WTC11 (cell line): Measurements from ENCODE around the gene ZNF394. TPM values are rescaled to one million over a fixed set of nuclear protein-coding genes. Genes with fewer than 3 reads are reported as not detected.

Source experiments
- ATAC-seq: fragments of 200-7000 bp; cut with Tn5 transposase; 2 replicates; pipeline ENCODE4 v1.10.0; 2021; ENCODE audit warnings: mild to moderate bottlenecking, moderate library complexity
- CTCF ChIA-PET: fragments of 300-600 bp; sonication (Branson Sonifier 250); formaldehyde crosslinking; loops from one replicate; lab custom pipeline; 2021; ENCODE audit warnings: antibody characterized with exemption; lab: Charles Lee
- POLR2A ChIA-PET: fragments of 350-600 bp; sonication (Branson Sonifier 250); formaldehyde crosslinking; loops from one replicate; lab custom pipeline; 2021; ENCODE audit warnings: antibody characterized with exemption; lab: Charles Lee
- DNase-seq: peaks from one replicate; pipeline ENCODE4 v3.0.0; 2021; ENCODE audit warnings: low spot score
- H3K27ac Mint-ChIP-seq: 2 replicates; pipeline ENCODE4 v1.8.0; 2021; ENCODE audit warnings: mixed read lengths
- H3K27me3 Mint-ChIP-seq: 2 replicates; pipeline ENCODE4 v1.8.0; 2021; ENCODE audit warnings: low read depth, mild to moderate bottlenecking, moderate library complexity, mixed read lengths
- H3K36me3 Mint-ChIP-seq: 2 replicates; pipeline ENCODE4 v1.8.0; 2021; ENCODE audit warnings: mixed read lengths
- H3K4me1 Mint-ChIP-seq: 2 replicates; pipeline ENCODE4 v1.8.0; 2022; ENCODE audit warnings: mixed read lengths
- H3K4me3 Mint-ChIP-seq: 2 replicates; pipeline ENCODE4 v1.8.0; 2021; ENCODE audit warnings: mild to moderate bottlenecking, moderate library complexity, mixed read lengths
- H3K9me3 Mint-ChIP-seq: 2 replicates; pipeline ENCODE4 v1.8.0; 2021; ENCODE audit warnings: mixed read lengths
- ARID4B ChIP-seq: sonication (generic); formaldehyde crosslinking; IDR thresholded peaks from 2 replicates; pipeline ENCODE4 v1.8.0; 2023; ENCODE audit warnings: missing genetic modification reagents, mild to moderate bottlenecking, borderline replicate concordance
- ATF3 ChIP-seq: sonication (generic); formaldehyde crosslinking; conservative IDR thresholded peaks from 2 replicates; pipeline ENCODE4 v1.8.1; 2022; ENCODE audit warnings: mild to moderate bottlenecking, missing genetic modification reagents
- CDX4 ChIP-seq: fragments of 250-450 bp; sonication (Bioruptor Pico); IDR thresholded peaks from 2 replicates; pipeline ENCODE4 v1.9.0; 2021; ENCODE audit warnings: moderate library complexity, mild to moderate bottlenecking, inconsistent platforms, borderline replicate concordance
- E2F4 ChIP-seq: sonication (generic); formaldehyde crosslinking; IDR thresholded peaks from 2 replicates; pipeline ENCODE4 v1.8.1; 2022; ENCODE audit warnings: low read depth, mild to moderate bottlenecking, moderate library complexity, missing genetic modification reagents, borderline replicate concordance
- ERG ChIP-seq: fragments of 250-450 bp; sonication (Bioruptor Pico); IDR thresholded peaks from 2 replicates; pipeline ENCODE4 v1.8.0; 2021; ENCODE audit warnings: mild to moderate bottlenecking
- ETV6 ChIP-seq: sonication (generic); formaldehyde crosslinking; IDR thresholded peaks from 2 replicates; pipeline ENCODE4 v1.8.1; 2022; ENCODE audit warnings: mild to moderate bottlenecking, missing genetic modification reagents
- HMGA2 ChIP-seq: fragments of 250-450 bp; sonication (Bioruptor Pico); IDR thresholded peaks from 2 replicates; pipeline ENCODE4 v1.4.0; 2021; ENCODE audit warnings: mild to moderate bottlenecking, moderate library complexity
- KAT7 ChIP-seq: sonication (generic); formaldehyde crosslinking; IDR thresholded peaks from 2 replicates; pipeline ENCODE4 v1.8.1; 2023; ENCODE audit warnings: missing genetic modification reagents, mild to moderate bottlenecking, borderline replicate concordance
- MAX ChIP-seq: sonication (generic); formaldehyde crosslinking; IDR thresholded peaks from 2 replicates; pipeline ENCODE4 v1.8.0; 2022; ENCODE audit warnings: mild to moderate bottlenecking, missing genetic modification reagents
- MXD4 ChIP-seq: fragments of 250-450 bp; sonication (Bioruptor Pico); IDR thresholded peaks from 2 replicates; pipeline ENCODE4 v1.8.0; 2021; ENCODE audit warnings: mild to moderate bottlenecking, moderate library complexity, borderline replicate concordance
- OVOL2 ChIP-seq: fragments of 250-450 bp; sonication (Bioruptor Pico); IDR thresholded peaks from 2 replicates; pipeline ENCODE4 v1.9.0; 2021; ENCODE audit warnings: mild to moderate bottlenecking, borderline replicate concordance
- PRRX2 ChIP-seq: fragments of 250-450 bp; sonication (Bioruptor Pico); IDR thresholded peaks from 2 replicates; pipeline ENCODE4 v1.8.0; 2021; ENCODE audit warnings: mild to moderate bottlenecking
- TCF7 ChIP-seq: sonication (generic); formaldehyde crosslinking; IDR thresholded peaks from 2 replicates; pipeline ENCODE4 v1.8.0; 2022; ENCODE audit warnings: mild to moderate bottlenecking, low read depth, missing genetic modification reagents, moderate library complexity
- ZNF219 ChIP-seq: sonication (generic); formaldehyde crosslinking; IDR thresholded peaks from 2 replicates; pipeline ENCODE4 v1.8.0; 2023; ENCODE audit warnings: missing genetic modification reagents, mild to moderate bottlenecking, borderline replicate concordance
- ZNF416 ChIP-seq: fragments of 250-450 bp; sonication (Bioruptor Pico); IDR thresholded peaks from 2 replicates; pipeline ENCODE4 v1.9.0; 2021; ENCODE audit warnings: mild to moderate bottlenecking, inconsistent platforms
- ZNF512 ChIP-seq: sonication (generic); formaldehyde crosslinking; IDR thresholded peaks from 2 replicates; pipeline ENCODE4 v1.8.1; 2022; ENCODE audit warnings: missing genetic modification reagents, borderline replicate concordance
- total RNA-seq: library from RNA; stranded (reverse); gene quantifications from 3 replicates; pipeline ENCODE4 v1.2.3, GENCODE V29; 2021
- TF ChIP-seq, protein P1 (sequence below): sonication (generic); formaldehyde crosslinking; IDR thresholded peaks from 2 replicates; pipeline ENCODE4 v1.8.0; 2022; ENCODE audit warnings: mild to moderate bottlenecking, missing genetic modification reagents
- TF ChIP-seq, protein P2 (sequence below): fragments of 250-450 bp; sonication (Bioruptor Pico); IDR thresholded peaks from 2 replicates; pipeline ENCODE4 v2.1.2; 2022; ENCODE audit warnings: mild to moderate bottlenecking, moderate library complexity

The ZNF394 gene
- total RNA-seq, 1 experiment from 2014 or later: 24.0 TPM

DNA sequence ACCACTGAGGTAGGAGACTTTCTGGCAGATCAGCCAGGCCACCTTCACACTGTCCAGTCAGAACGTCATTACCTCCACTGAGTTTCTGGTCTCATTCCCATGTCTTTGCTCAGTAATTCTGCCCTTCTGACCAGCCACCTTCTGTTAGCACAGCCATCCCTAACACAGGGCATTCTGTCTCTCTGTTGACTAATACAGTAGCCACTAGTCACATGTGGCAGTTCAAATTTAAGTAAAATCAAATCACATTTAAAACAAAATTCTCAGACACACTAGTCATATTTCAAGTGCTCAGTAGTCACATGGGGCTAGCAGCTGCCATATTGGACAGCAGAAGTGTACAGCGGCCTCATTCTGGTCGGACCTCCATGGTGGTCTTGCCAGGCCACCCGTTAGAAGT lies 54.0 kb downstream of the ZNF394 start:
- H3K27ac Mint-ChIP-seq: no peak overlapping the region
- H3K4me1 Mint-ChIP-seq: peaks cover 10% of the 10 kb centered on the region
- ChIA-PET CTCF (interaction anchor here (0.6 to 1.0 kb wide), 2 partner anchors 23 to 45 kb away, joined by 3 to 4 read pairs; no protein-coding TSS in a partner anchor), POLR2A (interaction anchor here (0.6 kb wide), 1 partner anchor 10 kb away, joined by 5 read pairs; no protein-coding TSS in a partner anchor)
- H3K9me3 Mint-ChIP-seq: no peaks in the 10 kb centered on the region
- peaks cover 61% of the 10 kb centered on the region for H3K36me3 Mint-ChIP-seq
- ATAC-seq (no peak), DNase-seq (no peak)
- H3K4me3 Mint-ChIP-seq: no peak overlapping the region
- no peak for TF ChIP-seq HMGA2 (CRISPR knock-in tag)
- no peak for TF ChIP-seq ZNF416 (CRISPR knock-in tag)
- no peak for TF ChIP-seq MAX (CRISPR knock-in tag)
- TF ChIP-seq, protein P1, sequence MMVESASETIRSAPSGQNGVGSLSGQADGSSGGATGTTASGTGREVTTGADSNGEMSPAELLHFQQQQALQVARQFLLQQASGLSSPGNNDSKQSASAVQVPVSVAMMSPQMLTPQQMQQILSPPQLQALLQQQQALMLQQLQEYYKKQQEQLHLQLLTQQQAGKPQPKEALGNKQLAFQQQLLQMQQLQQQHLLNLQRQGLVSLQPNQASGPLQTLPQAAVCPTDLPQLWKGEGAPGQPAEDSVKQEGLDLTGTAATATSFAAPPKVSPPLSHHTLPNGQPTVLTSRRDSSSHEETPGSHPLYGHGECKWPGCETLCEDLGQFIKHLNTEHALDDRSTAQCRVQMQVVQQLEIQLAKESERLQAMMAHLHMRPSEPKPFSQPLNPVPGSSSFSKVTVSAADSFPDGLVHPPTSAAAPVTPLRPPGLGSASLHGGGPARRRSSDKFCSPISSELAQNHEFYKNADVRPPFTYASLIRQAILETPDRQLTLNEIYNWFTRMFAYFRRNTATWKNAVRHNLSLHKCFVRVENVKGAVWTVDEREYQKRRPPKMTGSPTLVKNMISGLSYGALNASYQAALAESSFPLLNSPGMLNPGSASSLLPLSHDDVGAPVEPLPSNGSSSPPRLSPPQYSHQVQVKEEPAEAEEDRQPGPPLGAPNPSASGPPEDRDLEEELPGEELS (CRISPR knock-in tag): no peak
- no peak for TF ChIP-seq KAT7 (CRISPR knock-in tag)
- TF ChIP-seq, protein P2, sequence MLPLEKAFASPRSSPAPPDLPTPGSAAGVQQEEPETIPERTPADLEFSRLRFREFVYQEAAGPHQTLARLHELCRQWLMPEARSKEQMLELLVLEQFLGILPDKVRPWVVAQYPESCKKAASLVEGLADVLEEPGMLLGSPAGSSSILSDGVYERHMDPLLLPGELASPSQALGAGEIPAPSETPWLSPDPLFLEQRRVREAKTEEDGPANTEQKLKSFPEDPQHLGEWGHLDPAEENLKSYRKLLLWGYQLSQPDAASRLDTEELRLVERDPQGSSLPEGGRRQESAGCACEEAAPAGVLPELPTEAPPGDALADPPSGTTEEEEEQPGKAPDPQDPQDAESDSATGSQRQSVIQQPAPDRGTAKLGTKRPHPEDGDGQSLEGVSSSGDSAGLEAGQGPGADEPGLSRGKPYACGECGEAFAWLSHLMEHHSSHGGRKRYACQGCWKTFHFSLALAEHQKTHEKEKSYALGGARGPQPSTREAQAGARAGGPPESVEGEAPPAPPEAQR: no peak
- TF ChIP-seq ERG (CRISPR knock-in tag): no peak
- TF ChIP-seq PRRX2 (CRISPR knock-in tag): no peak
- TF ChIP-seq ARID4B: no peak
- TF ChIP-seq ATF3 (CRISPR knock-in tag): no peak
- no peak for TF ChIP-seq TCF7 (CRISPR knock-in tag)
- TF ChIP-seq MXD4 (CRISPR knock-in tag): no peak
- TF ChIP-seq ZNF512: no peak
- TF ChIP-seq E2F4 (CRISPR knock-in tag): no peak
- TF ChIP-seq ETV6 (CRISPR knock-in tag): no peak
- no peak for TF ChIP-seq ZNF219 (CRISPR knock-in tag)
- TF ChIP-seq OVOL2 (CRISPR knock-in tag): no peak
- no peak for TF ChIP-seq CDX4
- H3K27me3 Mint-ChIP-seq: no peaks in the 10 kb centered on the region
